ENCODE measurements around the gene PGPEP1.
"Not testable (repeated sequence)": the region's sequence is repeated elsewhere in the genome, so short reads cannot be mapped to it uniquely, and the experiment has no call there.

The PGPEP1 gene

GRCh38 chr19:18393836-18394235, 53.4 kb downstream of the PGPEP1 start:
- DNase-seq, result no peak

- no peak for DNase-seq
Measured at GRCh38 chr19:18396471-18397241, 56.3 kb downstream of the PGPEP1 start.

DNA sequence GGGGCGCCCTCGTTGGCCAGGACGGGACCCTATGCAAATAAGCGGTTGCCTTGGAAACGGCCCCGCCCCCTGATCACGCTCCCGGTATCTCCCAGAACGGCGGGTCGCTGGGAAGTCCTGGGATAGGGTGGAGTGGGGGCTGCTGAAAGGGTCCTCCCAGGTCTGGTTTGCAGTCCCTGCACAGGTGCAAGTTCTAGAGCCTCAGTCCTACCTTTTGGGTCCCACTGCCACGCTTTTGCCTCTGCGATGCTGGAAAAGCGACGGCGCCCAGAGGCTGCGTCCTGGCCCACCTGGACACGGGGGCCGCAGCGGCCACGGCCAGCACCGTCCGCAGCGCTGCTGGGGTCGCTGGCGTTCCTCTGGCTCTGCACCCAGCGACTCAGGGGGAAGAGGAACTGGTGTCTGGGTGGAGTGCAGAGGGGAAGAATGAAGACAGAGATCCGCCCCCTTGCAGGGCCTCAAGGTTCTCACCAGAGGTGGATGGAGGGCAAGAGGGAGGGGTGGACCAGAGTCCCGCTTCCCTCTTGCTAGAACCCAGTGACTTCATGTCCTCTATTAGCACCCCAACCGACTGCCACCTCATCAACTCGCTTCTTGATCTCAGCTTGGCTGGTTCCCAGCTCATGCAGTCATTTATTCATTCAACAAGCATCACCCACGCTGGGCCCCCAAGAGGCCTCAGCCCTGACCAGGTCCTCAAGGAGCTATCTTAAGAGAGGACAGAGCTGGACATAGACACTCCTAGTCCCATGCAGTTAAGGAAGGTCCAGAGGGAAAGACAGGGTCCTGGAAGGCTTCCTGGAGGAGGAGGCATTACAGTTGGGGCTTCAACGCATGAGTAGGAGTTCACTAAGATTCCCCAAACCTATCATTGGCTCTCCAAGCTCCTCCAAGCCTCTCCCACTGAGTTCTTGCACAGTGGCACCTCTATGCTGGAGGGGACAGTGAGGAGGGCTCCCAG, 57.1 kb downstream of the PGPEP1 start, which contains the start of gene LRRC25:
TSS of gene LRRC25 (minus strand) at position 381 of the 961 bp plus-strand sequence. CDS start 659 bp downstream, outside the sequence.
- no peak for DNase-seq

DNA sequence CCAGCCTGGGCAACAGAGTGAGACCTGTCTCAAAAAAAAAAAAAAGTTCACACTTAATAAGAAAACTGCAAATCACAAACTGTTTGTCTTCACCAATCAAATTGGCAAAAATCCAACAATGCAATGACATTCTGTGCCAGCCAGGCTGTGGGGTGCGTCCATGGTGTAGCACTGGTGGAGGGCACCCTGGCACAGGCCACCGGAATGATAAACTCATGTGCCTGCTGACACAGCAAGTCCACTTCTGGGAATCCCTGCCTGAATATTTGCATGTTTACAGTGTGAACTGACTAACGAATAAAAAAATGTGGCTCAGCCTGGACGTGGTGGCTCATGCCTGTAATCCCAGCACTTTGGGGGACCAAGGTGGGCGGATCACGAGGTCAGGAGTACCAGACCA, 58.6 kb downstream of the PGPEP1 start:
- DNase-seq, result no peak

DNA sequence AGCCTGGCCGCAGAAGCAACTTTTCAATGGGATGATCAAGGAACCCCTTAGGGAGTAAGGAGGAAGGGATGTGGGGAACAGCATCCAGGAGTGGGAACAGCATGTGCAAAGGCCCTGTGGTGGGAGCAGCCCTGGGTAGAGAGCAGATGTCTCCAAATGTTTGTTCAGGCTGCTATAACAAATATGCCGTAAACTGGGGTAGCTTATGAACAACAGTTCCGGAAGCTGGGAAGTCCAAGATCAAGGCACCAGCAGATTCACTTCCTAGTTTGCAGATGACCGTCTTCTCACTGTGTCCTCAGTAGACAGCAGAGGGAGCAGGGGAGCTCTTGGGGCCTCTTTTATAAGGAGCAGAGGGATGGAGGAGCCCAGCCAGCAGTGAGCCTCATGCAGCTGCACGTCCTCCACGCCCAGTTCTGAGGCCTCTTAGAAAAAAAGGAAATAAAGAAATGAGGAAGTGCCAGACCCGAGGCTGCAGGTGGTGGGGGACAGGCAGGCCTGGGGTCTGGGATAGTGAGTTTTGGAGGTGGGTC, 61.2 kb downstream of the PGPEP1 start:
- peak; percentile 37 for DNase-seq

GRCh38 chr19:18402455-18403248, 62.3 kb downstream of the PGPEP1 start:
- not testable (repeated sequence) for DNase-seq

DNA sequence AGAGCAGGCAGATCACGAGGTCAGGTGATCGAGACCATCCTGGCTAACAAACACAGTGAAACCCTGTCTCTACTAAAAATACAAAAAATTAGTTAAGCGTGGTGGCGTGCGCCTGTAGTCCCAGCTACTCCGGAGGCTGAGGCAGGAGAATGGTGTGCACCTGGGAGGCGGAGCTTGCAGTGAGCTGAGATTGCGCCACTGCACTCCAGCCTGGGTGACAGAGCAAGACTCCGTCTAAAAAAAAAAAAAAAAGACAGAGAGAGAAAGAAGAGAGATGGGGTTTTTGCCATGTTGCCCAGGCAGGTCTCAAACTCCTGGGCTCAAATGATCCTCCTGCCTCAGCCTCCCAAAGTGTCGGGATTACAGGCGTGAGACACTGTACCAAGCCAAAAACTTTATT, 65.4 kb downstream of the PGPEP1 start:
- DNase-seq, result not testable (repeated sequence)

DNA sequence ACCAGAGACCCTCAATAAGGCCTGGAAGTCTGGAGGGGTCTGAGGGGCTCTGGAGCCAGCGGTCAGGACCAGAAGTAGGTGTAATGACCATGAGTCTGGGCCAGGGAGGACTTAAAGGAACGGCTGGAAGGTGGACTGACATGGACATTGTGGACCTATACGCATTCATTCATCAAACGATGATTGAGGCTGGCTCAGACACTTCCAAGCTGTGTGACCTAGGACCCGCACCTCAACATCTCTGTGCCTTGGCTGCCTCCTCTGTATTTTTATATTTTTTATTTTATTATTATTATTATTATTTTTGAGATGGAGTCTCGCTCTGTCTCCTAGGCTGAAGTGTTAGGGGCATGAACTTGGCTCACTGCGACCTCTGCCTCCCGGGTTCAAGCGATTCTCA, 66.4 kb downstream of the PGPEP1 start:
- DNase-seq, result no peak

DNA sequence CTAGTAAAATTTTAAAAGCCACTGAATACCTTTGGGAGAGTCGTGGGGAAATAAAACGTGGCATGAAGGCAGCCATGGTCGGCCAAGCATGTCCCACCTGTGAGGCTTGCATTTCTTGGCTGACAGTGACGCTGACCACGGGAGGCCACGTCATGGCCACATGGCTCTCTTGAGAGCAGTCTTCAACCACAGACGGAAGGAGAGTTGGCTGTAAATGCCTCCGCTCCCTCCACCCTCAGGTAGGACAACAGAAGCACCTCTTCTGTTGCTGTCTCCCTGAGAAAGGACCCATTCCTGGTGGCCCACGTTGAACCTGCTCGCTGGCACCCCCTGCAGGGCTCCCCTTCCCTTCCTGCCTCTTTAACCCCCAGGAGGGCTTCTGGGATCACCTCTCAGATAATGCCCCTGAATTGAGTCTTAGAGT, 67.7 kb downstream of the PGPEP1 start:
- DNase-seq, result no peak

GRCh38 chr19:18412610-18413239, 72.3 kb downstream of the PGPEP1 start:
- no peak for DNase-seq

- peak; percentile 22 for DNase-seq
Measured at GRCh38 chr19:18414504-18415177, 74.2 kb downstream of the PGPEP1 start.

DNA sequence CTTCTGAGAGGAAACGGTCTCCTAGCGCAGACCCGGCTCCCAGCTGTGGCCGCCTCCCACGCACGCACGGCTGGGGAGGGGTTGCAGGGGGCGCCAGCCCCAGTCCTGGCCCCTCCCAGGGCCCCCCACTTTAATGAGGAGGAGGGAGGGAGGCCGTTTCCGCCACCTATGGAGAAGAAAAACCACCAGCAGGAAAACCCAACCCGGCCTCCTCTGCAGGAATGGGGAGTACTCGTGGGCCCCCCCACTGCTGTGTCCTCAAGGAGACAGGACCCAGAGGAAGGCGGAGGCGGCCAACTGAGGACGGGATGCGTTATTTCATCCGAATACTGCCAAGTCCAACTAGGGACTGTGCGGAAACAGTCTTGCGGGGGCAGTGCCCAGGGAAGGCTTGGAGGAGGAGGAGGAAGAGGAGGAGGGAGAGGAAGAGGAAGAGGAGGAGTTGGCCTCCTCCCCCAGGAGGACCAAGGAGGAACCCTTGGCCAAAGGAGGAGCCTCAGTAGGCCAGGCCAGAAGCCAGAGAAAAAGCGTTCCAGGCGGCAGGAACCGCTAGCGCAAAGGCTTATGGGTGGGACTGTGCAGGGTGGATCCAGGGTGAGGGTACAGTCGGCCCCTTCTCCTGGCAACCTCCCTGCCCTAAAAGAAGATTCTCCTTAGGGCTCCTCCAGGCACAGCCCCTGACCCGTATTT, 74.9 kb downstream of the PGPEP1 start:
- peak; percentile 91 for DNase-seq

DNA sequence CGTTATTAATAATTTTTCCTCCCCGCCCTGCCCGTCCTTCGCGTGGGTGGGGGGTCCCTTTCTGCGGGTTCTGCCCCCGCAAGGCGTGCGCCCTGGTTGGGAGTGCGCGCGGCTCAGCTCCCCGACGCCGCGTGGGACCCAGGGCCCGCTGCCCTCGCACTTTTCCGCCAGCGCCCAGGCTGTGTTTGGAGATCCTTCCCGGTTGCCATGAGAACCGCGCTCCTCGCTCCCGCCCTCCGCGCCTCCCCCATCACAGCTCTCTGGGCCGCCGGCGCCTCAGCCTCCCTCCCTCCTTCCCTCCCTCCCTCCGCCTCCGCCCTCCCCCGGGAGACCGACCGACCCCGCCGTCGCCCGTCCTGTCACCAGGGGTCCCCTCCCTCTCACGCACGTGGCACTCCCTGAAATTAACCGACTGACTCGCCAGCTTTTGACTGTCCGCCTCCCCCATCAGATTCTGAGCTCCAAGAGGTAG, 76.4 kb downstream of the PGPEP1 start:
- peak; percentile 91 for DNase-seq

GRCh38 chr19:18417250-18418028, 77.0 kb downstream of the PGPEP1 start:
- peak; percentile 83 for DNase-seq

DNA sequence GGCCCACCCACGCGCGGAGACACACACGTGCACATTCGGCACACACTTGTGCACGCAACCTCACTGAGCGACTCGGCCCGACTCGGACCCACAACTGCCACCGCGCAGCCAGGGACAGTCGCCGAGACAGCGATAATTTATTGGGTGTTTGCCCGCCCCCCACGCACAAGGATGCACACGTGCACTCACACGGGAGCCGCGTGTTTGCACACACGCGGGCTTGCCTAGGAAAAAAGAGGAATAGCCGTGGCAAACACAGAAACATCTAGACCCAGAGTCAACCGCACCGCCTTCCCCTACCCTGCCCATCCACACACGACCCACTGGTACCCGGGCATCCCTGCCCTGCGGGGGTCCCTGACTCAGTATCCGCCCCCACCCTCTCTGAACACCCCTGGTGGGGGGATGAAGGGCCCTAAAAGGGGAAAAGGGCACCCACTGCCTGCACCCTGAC, 77.7 kb downstream of the PGPEP1 start:
- no peak for DNase-seq

DNA sequence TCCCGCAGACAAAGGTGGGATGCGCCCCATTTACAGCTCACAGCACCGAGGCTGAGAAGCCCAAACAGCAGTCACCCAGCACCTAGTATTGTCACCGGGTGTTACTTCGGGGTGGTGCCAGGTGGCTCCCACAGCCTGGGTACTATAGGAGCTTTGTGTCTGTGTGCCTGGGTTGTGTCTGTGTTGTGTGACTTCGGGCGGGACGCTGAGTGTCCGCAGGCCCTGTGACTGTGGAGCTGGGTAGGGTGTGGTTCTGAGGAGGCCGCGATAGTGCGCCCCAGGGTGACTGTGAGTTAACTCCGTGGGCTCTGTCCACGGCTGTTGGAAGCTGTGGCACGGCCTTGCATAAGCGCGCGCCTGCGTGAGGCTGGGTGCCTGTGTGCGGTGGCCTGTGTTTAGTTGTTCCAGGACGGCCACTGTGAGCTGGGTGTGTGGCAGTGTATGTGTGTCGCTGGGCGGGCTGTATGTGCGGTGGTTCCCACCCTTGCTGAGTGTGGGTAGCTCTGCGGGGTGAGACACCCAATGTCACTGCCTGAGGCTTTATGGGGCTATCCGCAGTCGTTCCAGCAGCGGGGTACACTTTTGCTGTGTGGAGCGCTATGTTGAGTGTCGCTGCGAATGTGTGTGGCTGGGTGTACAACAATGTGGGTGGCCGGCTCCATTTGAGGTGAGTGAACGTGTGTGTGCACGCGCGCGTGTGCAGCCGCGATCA, 78.2 kb downstream of the PGPEP1 start:
- DNase-seq, result no peak

DNA sequence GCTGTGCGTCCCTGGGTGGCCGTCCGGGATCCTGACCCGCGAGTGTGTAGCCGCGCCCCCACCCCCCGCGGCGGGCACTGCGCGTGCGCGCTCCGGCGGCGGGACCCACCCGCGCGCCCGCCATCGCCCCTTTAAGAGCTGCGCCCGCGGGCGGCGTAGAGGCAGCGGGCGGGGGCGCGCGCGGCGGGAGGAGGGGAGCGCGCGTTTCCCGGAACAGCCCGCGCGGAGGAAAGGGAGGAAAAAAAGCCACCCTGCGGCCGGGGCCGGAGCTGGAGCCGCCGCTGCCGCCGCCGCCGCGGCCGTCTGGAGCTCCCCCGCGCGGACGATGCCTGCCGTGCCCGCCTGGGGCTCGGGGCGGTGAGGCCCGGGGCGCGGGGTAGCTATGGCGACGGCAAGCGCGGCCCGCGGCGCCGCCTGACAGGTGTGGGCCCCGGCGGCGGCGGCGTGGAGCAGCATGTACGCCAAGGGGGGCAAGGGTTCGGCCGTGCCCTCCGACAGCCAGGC, 78.8 kb downstream of the PGPEP1 start, which contains the start of gene SSBP4:
TSS of gene SSBP4 (plus strand) at position 204 of the 504 bp plus-strand sequence. CDS start at position 455, 251 bp downstream.
- DNase-seq, result peak; percentile 69

All from NCI-H226 (cell line).